Sigmoid colon (tissue), 7 donors: ENCODE measurements around the gene CDK6. TPM values are rescaled to one million over a fixed set of nuclear protein-coding genes. Genes with fewer than 3 reads are reported as not detected.

Experiments
- DNase-seq: peaks from one replicate; pipeline ENCODE4 v3.0.0-alpha.2; 2019
- H3K27ac ChIP-seq, 4 donors: fragments of 200-600 bp; sonication (generic); one replicate each; pipeline ENCODE4 v1.5.1; 2016 to 2019; ENCODE audit warnings: mild to moderate bottlenecking in 1 of 4
- H3K27me3 ChIP-seq, 3 donors: fragments of 200-600 bp; sonication (generic); one replicate each; pipeline ENCODE4 v1.5.1; 2019; ENCODE audit warnings: mild to moderate bottlenecking in 1 of 3
- H3K36me3 ChIP-seq, 4 donors: fragments of 200-600 bp; sonication (generic); one replicate each; pipeline ENCODE4 v1.5.1; 2016 to 2019
- H3K4me1 ChIP-seq, 4 donors: fragments of 200-600 bp; sonication (generic); one replicate each; pipeline ENCODE4 v1.5.1; 2017 to 2019
- H3K4me3 ChIP-seq, 4 donors: fragments of 200-600 bp; sonication (generic); one replicate each; pipeline ENCODE4 v1.5.1; 2017 to 2019; ENCODE audit warnings: mild to moderate bottlenecking in 2 of 4, moderate library complexity in 1 of 4
- H3K9me3 ChIP-seq, 4 donors: fragments of 200-600 bp in 3 of 4; sonication (generic) in 3 of 4; one replicate each; pipeline versions ENCODE4 v1.5.1 to v1.6.1; 2013 to 2019
- CTCF ChIP-seq, 4 experiments: fragments of 450-650 bp in 3 of 4; fragments of 200-600 bp in 1 of 4; IDR thresholded peaks; one replicate each; pipeline ENCODE4 v1.5.1; 2016 to 2019; ENCODE audit warnings: antibody characterized with exemption in 4 of 4, mild to moderate bottlenecking in 3 of 4, moderate library complexity in 2 of 4
- EP300 ChIP-seq, 4 donors: sonication (generic); formaldehyde crosslinking; IDR thresholded peaks; one replicate each; pipeline ENCODE4 v1.6.1; 2017; ENCODE audit warnings: antibody characterized with exemption in 4 of 4
- POLR2A ChIP-seq, 2 donors: fragments of 450-650 bp; IDR thresholded peaks; one replicate each; pipeline ENCODE4 v1.6.1; 2016; ENCODE audit warnings: antibody characterized with exemption in 2 of 2, mild to moderate bottlenecking in 2 of 2, moderate library complexity in 2 of 2
- POLR2AphosphoS5 ChIP-seq, 4 donors: sonication (generic); formaldehyde crosslinking; IDR thresholded peaks; one replicate each; pipeline ENCODE4 v1.6.1; 2017; ENCODE audit warnings: antibody characterized with exemption in 4 of 4
- WGBS, 2 donors: extraction: QIAGEN DNeasy Blood & Tissue Kit; methylation state at CpG; one replicate each; pipeline ENCODE4 v1.1.7; 2013; 5-methylcytosine and 5-hydroxymethylcytosine counted together
- intact Hi-C: fragments of 100-400 bp; cut with DNase I; formaldehyde crosslinking; loops from one replicate; pipeline ENCODE4 v1.15.1; 2023
- polyA plus RNA-seq, 3 donors: library from polyadenylated mRNA; stranded (reverse); fragments of 200-250 nt; gene quantifications; one replicate each; pipeline ENCODE4 v1.2.3, GENCODE V29; 2013
- total RNA-seq, 4 donors: library from RNA; depleted of rRNA; stranded (reverse); fragments of >200 nt; gene quantifications; one replicate each; pipeline ENCODE4 v1.1.0, GENCODE V29; 2016
- donor health status: healthy with polysubstance abuse.
- donor health status: Bipolar disorder and iron deficiency.
- donor health status: healthy.

The CDK6 gene
- total and polyA plus RNA-seq, 7 donors, result 2.4 to 25.8 (median 13.3) TPM

GRCh38 chr7:92656121-92656520, 180.3 kb downstream of the CDK6 start:
- TF ChIP-seq EP300 (IDR thresholded peaks at IDR 0.05) (no peak), POLR2A (IDR thresholded peaks at IDR 0.05) (no peak), CTCF (IDR thresholded peaks at IDR 0.05) (no peak), POLR2AphosphoS5 (IDR thresholded peaks at IDR 0.05) (no peak)
- Histone ChIP-seq H3K4me1 (peaks cover 0 to 3% (median 0%) of the 10 kb centered on the region in 4 donors), H3K36me3 (peaks cover 0 to 3% (median 0%) of the 10 kb centered on the region in 4 donors), H3K27me3 (no peaks in the 10 kb centered on the region), H3K27ac (no peak overlapping the region), H3K4me3 (no peak overlapping the region), H3K9me3 (no peaks in the 10 kb centered on the region)
- no peak for DNase-seq
- 91 to 97% methylated on average over 4 of the region's 4 CpGs for WGBS, 2 donors
- intact Hi-C loops, result no loop called here

- intact Hi-C loops, result no loop called here
- WGBS, 2 donors, result 87 to 94% methylated on average over 1 of the region's 1 CpG
- Histone ChIP-seq H3K27ac (no peak overlapping the region), H3K36me3 (peaks cover 0 to under 1% (median 0%) of the 10 kb centered on the region in 4 donors), H3K27me3 (no peaks in the 10 kb centered on the region), H3K4me1 (peaks cover 0 to 3% (median 0%) of the 10 kb centered on the region in 4 donors), H3K4me3 (no peak overlapping the region), H3K9me3 (no peaks in the 10 kb centered on the region)
- TF ChIP-seq POLR2A (IDR thresholded peaks at IDR 0.05), result no peak
- TF ChIP-seq EP300 (IDR thresholded peaks at IDR 0.05), result no peak
- TF ChIP-seq POLR2AphosphoS5 (IDR thresholded peaks at IDR 0.05), result no peak
- no peak for TF ChIP-seq CTCF (IDR thresholded peaks at IDR 0.05)
- DNase-seq, result no peak
Observed at GRCh38 chr7:92655346-92655884, 181.0 kb downstream of the CDK6 start.

GRCh38 chr7:92653136-92653535, 183.2 kb downstream of the CDK6 start:
- Histone ChIP-seq H3K36me3 (no peaks in the 10 kb centered on the region), H3K4me3 (no peak overlapping the region), H3K27ac (no peak overlapping the region), H3K4me1 (peaks cover 0 to 3% (median 0%) of the 10 kb centered on the region in 4 donors), H3K9me3 (no peaks in the 10 kb centered on the region), H3K27me3 (no peaks in the 10 kb centered on the region)
- TF ChIP-seq CTCF (IDR thresholded peaks at IDR 0.05) (no peak), POLR2AphosphoS5 (IDR thresholded peaks at IDR 0.05) (no peak), EP300 (IDR thresholded peaks at IDR 0.05) (no peak), POLR2A (IDR thresholded peaks at IDR 0.05) (no peak)
- no peak for DNase-seq
- 83 to 90% methylated on average over 4 of the region's 4 CpGs for WGBS, 2 donors
- intact Hi-C loops, result no loop called here

GRCh38 chr7:92652536-92652935, 183.8 kb downstream of the CDK6 start:
- H3K27me3 ChIP-seq, result no peaks in the 10 kb centered on the region
- H3K27ac ChIP-seq, result no peak overlapping the region
- no peaks in the 10 kb centered on the region for H3K9me3 ChIP-seq
- no peak for DNase-seq
- intact Hi-C loops, result no loop called here
- peaks cover 0 to 3% (median 0%) of the 10 kb centered on the region in 4 donors for H3K4me1 ChIP-seq
- WGBS, 2 donors, result 12 to 62% methylated on average over 2 of the region's 2 CpGs
- no peak overlapping the region for H3K4me3 ChIP-seq
- H3K36me3 ChIP-seq, result no peaks in the 10 kb centered on the region
- TF ChIP-seq POLR2A (IDR thresholded peaks at IDR 0.05), result no peak
- no peak for TF ChIP-seq CTCF (IDR thresholded peaks at IDR 0.05)
- no peak for TF ChIP-seq EP300 (IDR thresholded peaks at IDR 0.05)
- TF ChIP-seq POLR2AphosphoS5 (IDR thresholded peaks at IDR 0.05), result no peak

- peaks cover 0 to 11% (median 5%) of the 10 kb centered on the region in 4 donors for H3K4me1 ChIP-seq
- no peak overlapping the region for H3K4me3 ChIP-seq
- no peak overlapping the region for H3K27ac ChIP-seq
- H3K36me3 ChIP-seq, result no peaks in the 10 kb centered on the region
- DNase-seq, result no peak
- intact Hi-C loops, result no loop called here
- no peaks in the 10 kb centered on the region for H3K27me3 ChIP-seq
- TF ChIP-seq POLR2A (IDR thresholded peaks at IDR 0.05), result no peak
- no peak for TF ChIP-seq POLR2AphosphoS5 (IDR thresholded peaks at IDR 0.05)
- TF ChIP-seq CTCF (IDR thresholded peaks at IDR 0.05), result no peak
- no peak for TF ChIP-seq EP300 (IDR thresholded peaks at IDR 0.05)
- WGBS, 2 donors, result 41 to 62% methylated on average over 3 of the region's 3 CpGs
- H3K9me3 ChIP-seq, result no peaks in the 10 kb centered on the region
Observed at GRCh38 chr7:92650391-92650790, 186.0 kb downstream of the CDK6 start.
